ENCODE measurements around the gene NR5A2. TPM values are rescaled to one million over a fixed set of nuclear protein-coding genes. Genes with fewer than 3 reads are reported as not detected.

The NR5A2 gene
- total and polyA plus RNA-seq, 10 of the 15 experiments (the other 5 are each of a cell fraction or from before 2014, with no cell fraction given): 0.02 to 0.60 (median 0.15) TPM; not detected in 1

- no peaks in the 10 kb centered on the region for H3K36me3 ChIP-seq (ENCODE audit: control insufficient read depth in 2 of 2, insufficient read depth in 2 of 2, low read length in 1 of 2)
- H3K27me3 ChIP-seq (replicated peaks in 1 of 2; ENCODE audit: control insufficient read depth in 2 of 2, insufficient read depth in 2 of 2, low read length in 1 of 2): no peaks in the 10 kb centered on the region; a peak in 1 of 4 replicates
- SMC1A ChIA-PET (ENCODE audit: uncharacterized antibody, unreplicated experiment): no interaction called here
- in situ Hi-C loops (cut with MboI) (no loop called here), intact Hi-C loops (cut with micrococcal nuclease; ENCODE audit: unreplicated experiment) (no loop called here)
- no peak for FAIRE-seq
- no peaks in the 10 kb centered on the region for H4K20me1 ChIP-seq (ENCODE audit: control insufficient read depth, insufficient read depth)
- no peak overlapping the region for H2AFZ ChIP-seq (ENCODE audit: control insufficient read depth, low read depth, low read length)
- no peak for ATAC-seq
- POLR2A ChIA-PET: no interaction called here
- H3K9me3 ChIP-seq (replicated peaks; ENCODE audit: control insufficient read depth, insufficient read depth, low read length): no peaks in the 10 kb centered on the region
- RAD21 ChIA-PET (ENCODE audit: unreplicated experiment): no interaction called here
- H3K27ac ChIP-seq (ENCODE audit: control insufficient read depth, insufficient read depth): no peak overlapping the region
- H3K9ac ChIP-seq (ENCODE audit: control insufficient read depth, insufficient read depth, low read length): no peak overlapping the region
- DNase-seq (ENCODE audit: low read depth, low spot score): no peak
- no TSS peak for BruUV-seq (replicated peaks)
- CTCF ChIA-PET: no interaction called here
- no peak overlapping the region for H3K4me2 ChIP-seq (ENCODE audit: control insufficient read depth, insufficient read depth)
- 56% methylated on average over 4 of the region's 4 CpGs for WGBS (ENCODE audit: insufficient coverage, insufficient replicate concordance, low lambda C conversion rate, missing lambda C conversion rate)
- no peaks in the 10 kb centered on the region for H3K79me2 ChIP-seq (ENCODE audit: control insufficient read depth, insufficient read depth, low read length)
- H3K4me1 ChIP-seq (ENCODE audit: control insufficient read depth, insufficient read depth, low read length): no peaks in the 10 kb centered on the region
- no peak overlapping the region for H3K4me3 ChIP-seq
- TF ChIP-seq POLR2A (IDR thresholded peaks at IDR 0.05; ENCODE audit: low read depth, low read length) (no peak), CREM (IDR thresholded peaks at IDR 0.05; ENCODE audit: low read depth) (no peak), HDGF (IDR thresholded peaks at IDR 0.05) (no peak), ZZZ3 (IDR thresholded peaks at IDR 0.05; ENCODE audit: control insufficient read depth, insufficient read length, low read depth) (no peak), PML (IDR thresholded peaks at IDR 0.05; ENCODE audit: low read length) (no peak), ZBTB40 (IDR thresholded peaks at IDR 0.05; ENCODE audit: borderline replicate concordance) (no peak), RELB (IDR thresholded peaks at IDR 0.05; ENCODE audit: low read depth) (no peak), RAD51 (IDR thresholded peaks at IDR 0.05) (no peak), SIN3A (IDR thresholded peaks at IDR 0.05; ENCODE audit: low read depth, low read length) (no peak), POLR2AphosphoS5 (IDR thresholded peaks at IDR 0.05; ENCODE audit: low read length) (no peak), JUNB (IDR thresholded peaks at IDR 0.05) (no peak)
- TF ChIP-seq, protein P1, sequence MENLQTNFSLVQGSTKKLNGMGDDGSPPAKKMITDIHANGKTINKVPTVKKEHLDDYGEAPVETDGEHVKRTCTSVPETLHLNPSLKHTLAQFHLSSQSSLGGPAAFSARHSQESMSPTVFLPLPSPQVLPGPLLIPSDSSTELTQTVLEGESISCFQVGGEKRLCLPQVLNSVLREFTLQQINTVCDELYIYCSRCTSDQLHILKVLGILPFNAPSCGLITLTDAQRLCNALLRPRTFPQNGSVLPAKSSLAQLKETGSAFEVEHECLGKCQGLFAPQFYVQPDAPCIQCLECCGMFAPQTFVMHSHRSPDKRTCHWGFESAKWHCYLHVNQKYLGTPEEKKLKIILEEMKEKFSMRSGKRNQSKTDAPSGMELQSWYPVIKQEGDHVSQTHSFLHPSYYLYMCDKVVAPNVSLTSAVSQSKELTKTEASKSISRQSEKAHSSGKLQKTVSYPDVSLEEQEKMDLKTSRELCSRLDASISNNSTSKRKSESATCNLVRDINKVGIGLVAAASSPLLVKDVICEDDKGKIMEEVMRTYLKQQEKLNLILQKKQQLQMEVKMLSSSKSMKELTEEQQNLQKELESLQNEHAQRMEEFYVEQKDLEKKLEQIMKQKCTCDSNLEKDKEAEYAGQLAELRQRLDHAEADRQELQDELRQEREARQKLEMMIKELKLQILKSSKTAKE (IDR thresholded peaks at IDR 0.05; ENCODE audit: low read depth, poor library complexity, severe bottlenecking): no peak
- TF ChIP-seq, protein P2, sequence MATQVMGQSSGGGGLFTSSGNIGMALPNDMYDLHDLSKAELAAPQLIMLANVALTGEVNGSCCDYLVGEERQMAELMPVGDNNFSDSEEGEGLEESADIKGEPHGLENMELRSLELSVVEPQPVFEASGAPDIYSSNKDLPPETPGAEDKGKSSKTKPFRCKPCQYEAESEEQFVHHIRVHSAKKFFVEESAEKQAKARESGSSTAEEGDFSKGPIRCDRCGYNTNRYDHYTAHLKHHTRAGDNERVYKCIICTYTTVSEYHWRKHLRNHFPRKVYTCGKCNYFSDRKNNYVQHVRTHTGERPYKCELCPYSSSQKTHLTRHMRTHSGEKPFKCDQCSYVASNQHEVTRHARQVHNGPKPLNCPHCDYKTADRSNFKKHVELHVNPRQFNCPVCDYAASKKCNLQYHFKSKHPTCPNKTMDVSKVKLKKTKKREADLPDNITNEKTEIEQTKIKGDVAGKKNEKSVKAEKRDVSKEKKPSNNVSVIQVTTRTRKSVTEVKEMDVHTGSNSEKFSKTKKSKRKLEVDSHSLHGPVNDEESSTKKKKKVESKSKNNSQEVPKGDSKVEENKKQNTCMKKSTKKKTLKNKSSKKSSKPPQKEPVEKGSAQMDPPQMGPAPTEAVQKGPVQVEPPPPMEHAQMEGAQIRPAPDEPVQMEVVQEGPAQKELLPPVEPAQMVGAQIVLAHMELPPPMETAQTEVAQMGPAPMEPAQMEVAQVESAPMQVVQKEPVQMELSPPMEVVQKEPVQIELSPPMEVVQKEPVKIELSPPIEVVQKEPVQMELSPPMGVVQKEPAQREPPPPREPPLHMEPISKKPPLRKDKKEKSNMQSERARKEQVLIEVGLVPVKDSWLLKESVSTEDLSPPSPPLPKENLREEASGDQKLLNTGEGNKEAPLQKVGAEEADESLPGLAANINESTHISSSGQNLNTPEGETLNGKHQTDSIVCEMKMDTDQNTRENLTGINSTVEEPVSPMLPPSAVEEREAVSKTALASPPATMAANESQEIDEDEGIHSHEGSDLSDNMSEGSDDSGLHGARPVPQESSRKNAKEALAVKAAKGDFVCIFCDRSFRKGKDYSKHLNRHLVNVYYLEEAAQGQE (IDR thresholded peaks at IDR 0.05; ENCODE audit: low read depth, low read length): no peak
- TF ChIP-seq, protein P3, sequence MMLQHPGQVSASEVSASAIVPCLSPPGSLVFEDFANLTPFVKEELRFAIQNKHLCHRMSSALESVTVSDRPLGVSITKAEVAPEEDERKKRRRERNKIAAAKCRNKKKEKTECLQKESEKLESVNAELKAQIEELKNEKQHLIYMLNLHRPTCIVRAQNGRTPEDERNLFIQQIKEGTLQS (IDR thresholded peaks at IDR 0.05; ENCODE audit: borderline replicate concordance, extremely low read depth, low read depth, low read length): no peak
Measured at GRCh38 chr1:200051620-200052019, 24.1 kb downstream of the NR5A2 start.

Data from GM12878 (cell line).